ENCODE data around the gene USP35. TPM values are rescaled to one million over a fixed set of nuclear protein-coding genes. Genes with fewer than 3 reads are reported as not detected.

Gene USP35
- total and polyA plus RNA-seq, 2 donors (not counting 1 experiment from before 2014, with no cell fraction given) = 4.8 to 6.0 TPM

DNA sequence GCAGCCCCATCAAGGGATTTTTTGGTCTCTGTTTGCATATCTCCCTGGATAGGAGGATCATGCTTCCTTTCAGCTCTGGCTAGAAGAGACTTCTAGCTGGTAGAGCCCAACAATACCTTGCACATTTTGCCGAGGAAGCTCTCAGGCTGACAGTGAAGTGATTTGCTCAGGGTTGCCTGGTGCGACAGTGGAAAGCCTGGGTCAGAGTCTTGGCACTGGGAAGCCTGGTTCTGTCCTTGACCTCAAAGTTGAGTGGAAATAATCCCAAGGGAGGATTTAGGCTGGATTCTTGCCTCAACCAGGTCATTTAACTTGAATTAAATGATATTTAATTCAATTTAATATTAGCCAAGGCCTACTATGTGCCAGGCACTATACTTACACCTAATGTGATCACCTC lies 24.9 kb upstream of the USP35 start:
- TF ChIP-seq, protein P1, sequence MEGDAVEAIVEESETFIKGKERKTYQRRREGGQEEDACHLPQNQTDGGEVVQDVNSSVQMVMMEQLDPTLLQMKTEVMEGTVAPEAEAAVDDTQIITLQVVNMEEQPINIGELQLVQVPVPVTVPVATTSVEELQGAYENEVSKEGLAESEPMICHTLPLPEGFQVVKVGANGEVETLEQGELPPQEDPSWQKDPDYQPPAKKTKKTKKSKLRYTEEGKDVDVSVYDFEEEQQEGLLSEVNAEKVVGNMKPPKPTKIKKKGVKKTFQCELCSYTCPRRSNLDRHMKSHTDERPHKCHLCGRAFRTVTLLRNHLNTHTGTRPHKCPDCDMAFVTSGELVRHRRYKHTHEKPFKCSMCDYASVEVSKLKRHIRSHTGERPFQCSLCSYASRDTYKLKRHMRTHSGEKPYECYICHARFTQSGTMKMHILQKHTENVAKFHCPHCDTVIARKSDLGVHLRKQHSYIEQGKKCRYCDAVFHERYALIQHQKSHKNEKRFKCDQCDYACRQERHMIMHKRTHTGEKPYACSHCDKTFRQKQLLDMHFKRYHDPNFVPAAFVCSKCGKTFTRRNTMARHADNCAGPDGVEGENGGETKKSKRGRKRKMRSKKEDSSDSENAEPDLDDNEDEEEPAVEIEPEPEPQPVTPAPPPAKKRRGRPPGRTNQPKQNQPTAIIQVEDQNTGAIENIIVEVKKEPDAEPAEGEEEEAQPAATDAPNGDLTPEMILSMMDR (IDR thresholded peaks at IDR 0.05) = no peak
- TF ChIP-seq EZH2 (IDR thresholded peaks at IDR 0.05; ENCODE audit: borderline replicate concordance, insufficient read depth, low read depth, low read length, poor library complexity, severe bottlenecking) = no peak
- Mint-ChIP-seq H3K27ac (no peak overlapping the region), H3K9me3 (ENCODE audit: insufficient read depth) (no peaks in the 10 kb centered on the region), H3K27me3 (no peaks in the 10 kb centered on the region), H3K4me3 (no peak overlapping the region), H3K4me1 (no peaks in the 10 kb centered on the region)
- ChIA-PET POLR2A (no interaction called here), CTCF (no interaction called here)
- Histone ChIP-seq H4K20me1 (ENCODE audit: control insufficient read depth, insufficient read depth, low read length, poor library complexity, severe bottlenecking) (no peaks in the 10 kb centered on the region), H3K4me1 (ENCODE audit: control insufficient read depth in 2 of 2, insufficient read depth in 2 of 2, low read length in 2 of 2) (no peaks in the 10 kb centered on the region), H3K27ac (ENCODE audit: low read length in 2 of 2) (no peak overlapping the region), H3K27me3 (replicated peaks in 1 of 4; ENCODE audit: control extremely low read depth in 1 of 4, control insufficient read depth in 3 of 4, insufficient read depth in 4 of 4, low read length in 3 of 4) (no peaks in the 10 kb centered on the region), H3K9ac (ENCODE audit: low read length) (no peak overlapping the region), H3K9me3 (ENCODE audit: control extremely low read depth in 1 of 3, control insufficient read depth in 2 of 3, insufficient read depth in 1 of 3, low read length in 2 of 3) (no peaks in the 10 kb centered on the region), H3K79me2 (ENCODE audit: control insufficient read depth, insufficient read depth, low read length) (no peaks in the 10 kb centered on the region), H2AFZ (ENCODE audit: insufficient read depth, low read depth, low read length, poor library complexity, severe bottlenecking) (no peak overlapping the region), H3K4me2 (replicated peaks; ENCODE audit: low read depth, low read length, poor library complexity, severe bottlenecking) (no peak overlapping the region), H3K36me3 (replicated peaks in 1 of 2; ENCODE audit: control extremely low read depth in 1 of 2, control insufficient read depth in 1 of 2, extremely low read depth in 1 of 2, insufficient read depth in 2 of 2, low read length in 1 of 2) (no peaks in the 10 kb centered on the region), H3K4me3 (ENCODE audit: control extremely low read depth in 1 of 5, extremely low read depth in 1 of 5, insufficient read depth in 1 of 5, low read depth in 2 of 5, low read length in 4 of 5) (no peak overlapping the region)
- no peak for DNase-seq
- 90% methylated on average over 2 of the region's 2 CpGs for whole genome bisulfite sequencing (ENCODE audit: insufficient coverage)
- intact Hi-C loops (cut with micrococcal nuclease) = no loop called here
- no peak for ATAC-seq (ENCODE audit: low read depth)

DNA sequence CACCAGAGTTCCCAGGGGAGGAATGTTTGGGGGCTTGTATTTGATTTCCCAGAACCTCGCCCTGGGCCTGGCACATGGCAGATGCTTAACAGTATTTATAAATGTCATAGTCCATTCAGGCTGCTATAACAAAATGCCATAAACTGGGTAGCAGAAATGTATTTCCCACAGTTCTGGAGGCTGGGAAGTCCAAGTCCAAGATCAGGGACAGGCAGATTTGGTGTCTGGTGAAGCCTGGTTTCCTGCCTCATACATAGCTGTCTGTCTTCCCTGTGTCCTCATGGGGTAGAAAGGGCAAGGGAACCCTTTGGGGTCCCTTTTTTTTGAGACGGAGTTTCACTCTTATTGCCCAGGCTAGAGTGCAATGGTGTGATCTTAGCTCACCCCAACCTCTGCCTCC lies 24.2 kb upstream of the USP35 start:
- Histone ChIP-seq H3K9ac (ENCODE audit: low read length) (no peak overlapping the region), H2AFZ (ENCODE audit: insufficient read depth, low read depth, low read length, poor library complexity, severe bottlenecking) (no peak overlapping the region), H3K79me2 (ENCODE audit: control insufficient read depth, insufficient read depth, low read length) (no peaks in the 10 kb centered on the region), H4K20me1 (ENCODE audit: control insufficient read depth, insufficient read depth, low read length, poor library complexity, severe bottlenecking) (no peaks in the 10 kb centered on the region), H3K36me3 (replicated peaks in 1 of 2; ENCODE audit: control extremely low read depth in 1 of 2, control insufficient read depth in 1 of 2, extremely low read depth in 1 of 2, insufficient read depth in 2 of 2, low read length in 1 of 2) (no peaks in the 10 kb centered on the region), H3K4me1 (ENCODE audit: control insufficient read depth in 2 of 2, insufficient read depth in 2 of 2, low read length in 2 of 2) (no peaks in the 10 kb centered on the region), H3K4me2 (replicated peaks; ENCODE audit: low read depth, low read length, poor library complexity, severe bottlenecking) (no peak overlapping the region), H3K9me3 (ENCODE audit: control extremely low read depth in 1 of 3, control insufficient read depth in 2 of 3, insufficient read depth in 1 of 3, low read length in 2 of 3) (no peaks in the 10 kb centered on the region), H3K27me3 (replicated peaks in 1 of 4; ENCODE audit: control extremely low read depth in 1 of 4, control insufficient read depth in 3 of 4, insufficient read depth in 4 of 4, low read length in 3 of 4) (no peaks in the 10 kb centered on the region), H3K4me3 (ENCODE audit: control extremely low read depth in 1 of 5, extremely low read depth in 1 of 5, insufficient read depth in 1 of 5, low read depth in 2 of 5, low read length in 4 of 5) (no peak overlapping the region), H3K27ac (ENCODE audit: low read length in 2 of 2) (no peak overlapping the region)
- ChIA-PET POLR2A (no interaction called here), CTCF (no interaction called here)
- no peak overlapping the region for H3K4me3 Mint-ChIP-seq
- TF ChIP-seq EZH2 (IDR thresholded peaks at IDR 0.05; ENCODE audit: borderline replicate concordance, insufficient read depth, low read depth, low read length, poor library complexity, severe bottlenecking) = no peak
- TF ChIP-seq, protein P1 (IDR thresholded peaks at IDR 0.05) = no peak
- H3K27ac Mint-ChIP-seq = no peak overlapping the region
- no peaks in the 10 kb centered on the region for H3K4me1 Mint-ChIP-seq
- intact Hi-C loops (cut with micrococcal nuclease) = no loop called here
- no peaks in the 10 kb centered on the region for H3K27me3 Mint-ChIP-seq
- WGBS (ENCODE audit: insufficient coverage) = 100% methylated on average over 1 of the region's 2 CpGs
- H3K9me3 Mint-ChIP-seq (ENCODE audit: insufficient read depth) = no peaks in the 10 kb centered on the region
- no peak for ATAC-seq (ENCODE audit: low read depth)
- DNase-seq = no peak
